HG03064 (cell line): ENCODE measurements around the gene CHRM5.

ENCODE experiments used
- ATAC-seq: cut with Tn5 transposase; IDR thresholded peaks from one replicate; pipeline ENCODE4 v1.9.1; 2021; ENCODE audit warnings: low read depth; ENCODE audit not compliant: unreplicated experiment

The CHRM5 gene

DNA sequence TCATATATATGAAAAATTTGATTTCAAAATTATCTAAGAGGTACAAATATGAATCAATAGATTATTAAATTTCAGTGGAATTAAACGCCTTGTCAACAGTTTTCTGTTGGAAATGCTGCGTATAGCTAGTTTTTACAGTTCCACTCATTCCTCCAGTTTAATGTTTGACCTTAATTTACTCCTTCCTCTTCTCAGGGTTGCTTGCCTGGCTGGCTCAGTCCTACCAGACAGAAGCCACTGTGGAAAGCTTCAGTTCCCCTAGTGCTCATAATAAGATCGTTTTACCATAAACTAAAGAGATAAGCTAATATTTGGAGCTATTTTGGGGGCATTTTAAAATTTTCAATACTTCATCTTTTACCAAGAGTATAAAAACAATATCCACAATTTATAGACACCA, 110.6 kb downstream of the CHRM5 start:
- no peak for ATAC-seq

- no peak for ATAC-seq
Observed at GRCh38 chr15:34079904-34080303, 111.6 kb downstream of the CHRM5 start.

DNA sequence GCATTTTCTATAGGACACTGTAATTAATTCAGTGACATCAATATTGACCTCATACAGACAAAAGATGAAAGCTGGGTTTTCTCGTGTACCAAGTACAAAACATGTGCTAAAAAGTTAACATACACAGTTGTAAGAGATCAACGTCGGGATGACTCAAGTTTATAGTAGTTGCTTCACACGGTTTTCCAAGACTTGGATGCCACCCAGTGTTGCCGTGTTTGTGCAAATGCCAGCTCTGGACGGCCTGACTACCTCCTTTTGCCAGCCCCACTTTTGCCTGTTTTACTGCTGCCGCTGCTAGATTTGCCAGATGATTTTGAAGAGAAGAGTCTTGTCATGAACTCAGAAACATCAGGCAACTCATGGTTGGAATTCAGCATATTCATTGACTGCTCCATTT, 115.8 kb downstream of the CHRM5 start:
- ATAC-seq: no peak

GRCh38 chr15:34085746-34086145, 117.4 kb downstream of the CHRM5 start:
- ATAC-seq: no peak

- no peak for ATAC-seq
Observed at GRCh38 chr15:34099914-34100313, 131.6 kb downstream of the CHRM5 start.

DNA sequence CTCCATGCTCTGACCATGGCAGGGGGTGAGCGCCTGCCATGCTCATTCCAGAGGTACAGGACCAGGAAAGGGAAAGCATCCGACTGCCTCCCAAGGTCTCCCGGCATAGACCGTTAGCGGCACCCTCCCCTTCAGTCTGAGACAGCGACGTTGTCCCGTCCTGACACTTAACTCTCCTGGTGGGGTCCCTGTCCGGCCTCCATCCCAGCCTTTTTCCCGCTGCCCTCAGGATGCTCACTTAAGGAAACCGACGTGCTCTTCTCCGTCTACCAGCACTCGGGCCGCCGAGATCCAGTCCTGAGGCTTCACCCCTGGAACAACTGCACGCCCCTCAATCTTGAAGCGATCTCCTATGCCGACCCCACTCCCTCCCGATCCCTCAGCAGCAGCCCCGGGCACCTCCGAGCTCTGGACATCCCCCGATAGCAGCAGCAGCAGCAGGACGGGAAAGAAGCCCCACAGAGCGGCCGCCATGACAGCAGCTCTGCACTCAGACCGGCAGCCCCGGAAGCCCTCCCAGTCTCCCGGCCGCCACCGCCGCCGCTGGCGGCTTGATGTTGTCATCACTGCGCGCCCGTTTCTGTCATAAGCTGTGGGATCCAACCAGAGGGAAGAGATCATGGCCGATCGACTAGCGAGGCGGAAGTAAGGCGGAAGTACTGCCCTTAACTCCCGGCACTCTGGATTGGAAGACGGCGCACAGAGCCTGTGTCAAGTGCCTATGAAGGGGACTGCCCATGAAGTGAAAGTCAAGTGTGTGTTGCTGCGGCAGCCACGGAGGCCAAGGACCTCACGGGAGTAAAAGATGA, 133.3 kb downstream of the CHRM5 start, which contains the start of the genes EMC7 and PGBD4:
EMC7 (minus strand) TSS at position 497 of the 809 bp plus-strand sequence; CDS start at position 474, 23 bp downstream.
PGBD4 (plus strand) TSS at position 718 of the 809 bp plus-strand sequence. CDS start 449 bp downstream, outside the sequence.
- ATAC-seq: peak; percentile 96

GRCh38 chr15:34102175-34102925, 134.1 kb downstream of the CHRM5 start:
- ATAC-seq: peak; percentile 7

DNA sequence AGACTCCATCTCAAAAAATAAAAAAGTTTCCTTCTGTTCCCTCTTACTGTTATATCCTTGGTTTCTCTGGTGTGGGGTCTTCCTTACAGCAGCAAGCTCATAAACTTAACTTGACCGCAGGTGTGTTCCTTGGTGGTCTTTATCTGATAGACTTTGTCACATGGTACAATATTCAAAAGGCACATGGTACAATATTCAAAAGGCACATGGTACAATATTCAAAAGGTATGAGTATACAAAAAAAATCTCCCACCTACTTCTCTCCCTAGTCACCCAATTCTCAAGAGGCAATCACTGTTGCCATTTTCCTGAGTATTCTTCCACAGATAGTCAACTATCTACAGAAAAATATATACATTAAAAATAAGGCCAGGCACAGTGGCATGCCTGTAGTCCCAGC, 138.1 kb downstream of the CHRM5 start:
- no peak for ATAC-seq

- no peak for ATAC-seq
Observed at GRCh38 chr15:34107315-34107714, 139.0 kb downstream of the CHRM5 start.

- no peak for ATAC-seq
Observed at GRCh38 chr15:34109797-34110663, 141.7 kb downstream of the CHRM5 start.

GRCh38 chr15:34111488-34111887, 143.2 kb downstream of the CHRM5 start:
- no peak for ATAC-seq

- no peak for ATAC-seq
Observed at GRCh38 chr15:34114215-34114614, 145.9 kb downstream of the CHRM5 start.

DNA sequence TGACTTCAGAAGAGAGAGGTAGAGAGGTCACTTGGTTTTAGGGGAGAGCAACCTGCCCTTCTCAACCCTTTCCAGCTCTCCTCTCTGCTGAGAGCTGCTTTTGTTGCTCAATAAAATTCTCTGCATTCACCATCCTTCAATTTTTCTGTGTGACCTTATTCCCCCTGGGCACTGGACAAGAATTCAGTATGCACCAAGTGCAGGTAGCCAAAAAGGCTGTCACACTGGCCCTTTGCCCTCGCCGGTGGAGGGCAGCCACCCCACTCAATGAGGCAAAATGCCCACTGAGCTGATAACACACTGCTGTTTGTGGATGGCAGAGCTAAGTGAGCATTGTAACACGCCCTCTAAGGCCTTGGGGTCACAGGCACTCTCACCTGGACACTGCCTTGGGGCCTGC, 146.4 kb downstream of the CHRM5 start:
- ATAC-seq: no peak

DNA sequence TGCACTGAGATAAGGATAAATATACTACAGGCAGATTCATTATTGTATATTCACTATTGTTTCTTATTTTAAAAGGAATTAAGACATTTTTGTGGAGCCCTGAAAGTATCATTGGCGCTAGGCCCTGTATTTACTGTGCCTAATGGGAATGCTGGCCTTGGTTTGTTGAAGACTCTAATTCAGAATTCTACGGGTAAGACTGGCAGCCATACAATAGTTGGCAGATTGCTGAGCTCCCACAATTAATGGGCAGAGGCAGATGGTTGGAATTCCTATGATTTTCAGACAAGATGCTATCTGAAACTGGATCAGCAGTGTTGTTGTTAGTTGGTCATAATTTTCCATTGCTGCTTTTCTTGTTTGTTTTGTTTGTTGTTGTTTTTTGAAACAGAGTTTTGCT, 148.3 kb downstream of the CHRM5 start:
- no peak for ATAC-seq
